ENCODE data around the gene TNF.

The TNF gene

GRCh38 chr6:31627690-31628287 lies 52.4 kb downstream of the TNF start:
- Histone ChIP-seq H3K4me1 (ENCODE audit: control insufficient read depth in 2 of 2, insufficient read depth in 2 of 2, low read length in 2 of 2) (no peaks in the 10 kb centered on the region), H3K9ac (ENCODE audit: low read depth in 1 of 2, low read length in 2 of 2) (no peak overlapping the region), H3K36me3 (ENCODE audit: control insufficient read depth in 2 of 2, insufficient read depth in 2 of 2, low read length in 2 of 2) (peaks cover 68 to 90% of the 10 kb centered on the region in 2 donors)

More at GRCh38 chr6:31627690-31628287, 52.4 kb downstream of the TNF start:
- no peak overlapping the region for H3K27ac ChIP-seq (ENCODE audit: low read depth in 2 of 2, low read length in 2 of 2)
- no peak overlapping the region for H3K4me3 ChIP-seq (ENCODE audit: low read length in 2 of 2)
- no peaks in the 10 kb centered on the region for H3K27me3 ChIP-seq (ENCODE audit: control insufficient read depth in 2 of 2, insufficient read depth in 2 of 2, low read length in 2 of 2)
- H3K9me3 ChIP-seq (ENCODE audit: control insufficient read depth in 2 of 2, low read length in 2 of 2): no peaks in the 10 kb centered on the region
